Measurements from ENCODE around the gene DPP6.
"Not testable (repeated sequence)": the region's sequence is repeated elsewhere in the genome, so short reads cannot be mapped to it uniquely, and the experiment has no call there.

DPP6 gene

GRCh38 chr7:154072395-154073181 lies 20.4 kb downstream of the DPP6 start:
- DNase-seq = peak in 1 of 56 donors; percentile 14

- DNase-seq = not testable (repeated sequence)
These were observed 26.3 kb downstream of the DPP6 start for GRCh38 chr7:154078523-154078922.

- DNase-seq = not testable (repeated sequence)
These were observed 28.1 kb downstream of the DPP6 start for GRCh38 chr7:154080249-154080648.

- peak in 4 of 56 donors; percentile 2 to 45 (median 16) for DNase-seq
These were observed 35.0 kb downstream of the DPP6 start for GRCh38 chr7:154087037-154087725.

- DNase-seq = not testable (repeated sequence)
These were observed 39.9 kb downstream of the DPP6 start for GRCh38 chr7:154092093-154092492.

- not testable (repeated sequence) for DNase-seq
These were observed 43.0 kb downstream of the DPP6 start for GRCh38 chr7:154095201-154095600.

GRCh38 chr7:154105063-154105462 lies 52.9 kb downstream of the DPP6 start:
- not testable (repeated sequence) for DNase-seq

GRCh38 chr7:154109615-154110014 lies 57.4 kb downstream of the DPP6 start:
- not testable (repeated sequence) for DNase-seq

GRCh38 chr7:154113732-154114351 lies 61.6 kb downstream of the DPP6 start:
- DNase-seq = not testable (repeated sequence)

- not testable (repeated sequence) for DNase-seq
These were observed 65.5 kb downstream of the DPP6 start for GRCh38 chr7:154117411-154118390.

GRCh38 chr7:154120825-154121224 lies 68.6 kb downstream of the DPP6 start:
- DNase-seq = not testable (repeated sequence)

GRCh38 chr7:154122720-154123119 lies 70.5 kb downstream of the DPP6 start:
- not testable (repeated sequence) for DNase-seq

GRCh38 chr7:154123397-154123796 lies 71.2 kb downstream of the DPP6 start:
- DNase-seq = not testable (repeated sequence)

GRCh38 chr7:154129142-154129541 lies 76.9 kb downstream of the DPP6 start:
- not testable (repeated sequence) for DNase-seq

- DNase-seq = not testable (repeated sequence)
These were observed 80.4 kb downstream of the DPP6 start for GRCh38 chr7:154132617-154133016.

GRCh38 chr7:154133703-154134277 lies 81.6 kb downstream of the DPP6 start:
- not testable (repeated sequence) for DNase-seq

- DNase-seq = not testable (repeated sequence)
These were observed 82.5 kb downstream of the DPP6 start for GRCh38 chr7:154134698-154135097.

GRCh38 chr7:154135646-154136045 lies 83.4 kb downstream of the DPP6 start:
- DNase-seq = not testable (repeated sequence)

- DNase-seq = peak in 1 of 56 donors; percentile 8
These were observed 93.9 kb downstream of the DPP6 start for GRCh38 chr7:154145922-154146706.

- DNase-seq = not testable (repeated sequence)
These were observed 94.5 kb downstream of the DPP6 start for GRCh38 chr7:154146707-154147038.
